IMR-90 (cell line): Measurements from ENCODE around the gene COQ6. TPM values are rescaled to one million over a fixed set of nuclear protein-coding genes. Genes with fewer than 3 reads are reported as not detected.

Experiments
- ATAC-seq: fragments of 200-7000 bp; cut with Tn5 transposase; 2 replicates; pipeline ENCODE4 v1.9.1; 2020; ENCODE audit warnings: low read depth, mild to moderate bottlenecking, moderate library complexity
- BruUV-seq: library from RNA; stranded (reverse); fragments of 400-500 nt; replicated peaks from 2 replicates; lab custom pipeline; 2021; lab: Mats Ljungman, UMichigan
- CTCF ChIA-PET: fragments of 300-600 bp; formaldehyde crosslinking; extraction: SDS; loops from one replicate; lab custom pipeline; 2021; ENCODE audit warnings: antibody characterized with exemption; lab: Yijun Ruan, JAX
- POLR2A ChIA-PET: fragments of 300-600 bp; sonication (Branson Sonifier 250); formaldehyde crosslinking; loops from one replicate; lab custom pipeline; 2022; ENCODE audit warnings: antibody characterized with exemption; ENCODE audit not compliant: unreplicated experiment; lab: Charles Lee
- DNase-seq: peaks from one replicate; pipeline ENCODE4 v3.0.0; 2013
- H2AFZ ChIP-seq: replicated peaks from 2 replicates; pipeline ENCODE3; 2013; ENCODE audit warnings: low read length, mild to moderate bottlenecking; ENCODE audit not compliant: poor library complexity
- H2AK5ac ChIP-seq: 2 replicates; pipeline ENCODE4 v1.6.1; 2013; ENCODE audit warnings: low read depth, low read length, inconsistent platforms
- H2AK9ac ChIP-seq: replicated peaks from 2 replicates; pipeline ENCODE3; 2013; ENCODE audit warnings: mild to moderate bottlenecking, low read depth, low read length, moderate library complexity; ENCODE audit not compliant: poor library complexity
- H2BK120ac ChIP-seq: 2 replicates; pipeline ENCODE4 v1.6.1; 2013; ENCODE audit warnings: low read depth, low read length, inconsistent platforms
- H2BK15ac ChIP-seq: 3 replicates; pipeline ENCODE4 v1.6.1; 2013; ENCODE audit warnings: low read depth, low read length, inconsistent platforms
- H2BK20ac ChIP-seq: 2 replicates; pipeline ENCODE4 v1.6.1; 2013; ENCODE audit warnings: low read depth, mild to moderate bottlenecking, inconsistent platforms, low read length, moderate library complexity
- H2BK5ac ChIP-seq: 2 replicates; pipeline ENCODE4 v1.6.1; 2013; ENCODE audit warnings: mild to moderate bottlenecking, low read depth, low read length, inconsistent platforms; ENCODE audit not compliant: poor library complexity, severe bottlenecking
- H3K14ac ChIP-seq: replicated peaks from 2 replicates; pipeline ENCODE4 v1.6.1; 2013; ENCODE audit warnings: low read depth, low read length, inconsistent platforms
- H3K18ac ChIP-seq: 2 replicates; pipeline ENCODE4 v1.6.1; 2013; ENCODE audit warnings: low read depth, low read length, control low read depth
- H3K23ac ChIP-seq: 2 replicates; pipeline ENCODE4 v1.6.1; 2013; ENCODE audit warnings: low read depth, low read length, inconsistent platforms
- H3K27ac ChIP-seq: 2 replicates; pipeline ENCODE4 v1.5.1; 2013; ENCODE audit warnings: mild to moderate bottlenecking, control low read depth, low read length; ENCODE audit not compliant: insufficient read depth
- H3K27me3 ChIP-seq: 2 replicates; pipeline ENCODE4 v1.6.1; 2013; ENCODE audit warnings: low read length; ENCODE audit not compliant: control insufficient read depth, insufficient read depth
- H3K36me3 ChIP-seq: 2 replicates; pipeline ENCODE4 v1.6.1; 2013; ENCODE audit warnings: low read length, mixed read lengths; ENCODE audit not compliant: control insufficient read depth, insufficient read depth
- H3K4ac ChIP-seq: 2 replicates; pipeline ENCODE4 v1.6.1; 2013; ENCODE audit warnings: low read depth, low read length, inconsistent platforms
- H3K4me1 ChIP-seq: 2 replicates; pipeline ENCODE4 v1.6.1; 2013; ENCODE audit warnings: low read length, mixed read lengths; ENCODE audit not compliant: control insufficient read depth, insufficient read depth
- H3K4me2 ChIP-seq: 2 replicates; pipeline ENCODE4 v1.6.1; 2013; ENCODE audit warnings: low read depth, mild to moderate bottlenecking, control low read depth, low read length, moderate library complexity
- H3K4me3 ChIP-seq: 2 replicates; pipeline ENCODE4 v1.5.1; 2013; ENCODE audit warnings: low read depth, mild to moderate bottlenecking, control low read depth, low read length, moderate library complexity; ENCODE audit not compliant: insufficient read depth
- H3K56ac ChIP-seq: 2 replicates; pipeline ENCODE4 v1.6.1; 2013; ENCODE audit warnings: low read length, inconsistent platforms; ENCODE audit not compliant: insufficient read depth; ENCODE audit errors: extremely low read depth
- H3K79me1 ChIP-seq, 2 experiments: 2 replicates each; pipeline ENCODE4 v1.6.1; 2013; ENCODE audit warnings: low read length in 2 of 2, inconsistent platforms in 1 of 2, low read depth in 1 of 2
- H3K9ac ChIP-seq: 2 replicates; pipeline ENCODE4 v1.6.1; 2013; ENCODE audit warnings: low read depth, low read length, control low read depth
- H3K9me1 ChIP-seq: 2 replicates; pipeline ENCODE4 v1.6.1; 2013; ENCODE audit warnings: low read length, inconsistent platforms; ENCODE audit not compliant: insufficient read depth
- H3K9me3 ChIP-seq: 2 replicates; pipeline ENCODE4 v1.6.1; 2013; ENCODE audit warnings: low read length; ENCODE audit not compliant: control insufficient read depth, insufficient read depth
- H4K20me1 ChIP-seq: 2 replicates; pipeline ENCODE4 v1.6.1; 2013; ENCODE audit warnings: low read length, inconsistent platforms; ENCODE audit not compliant: insufficient read depth
- H4K5ac ChIP-seq: 2 replicates; pipeline ENCODE4 v1.6.1; 2013; ENCODE audit warnings: mild to moderate bottlenecking, low read depth, low read length, control low read depth
- H4K8ac ChIP-seq, 2 experiments: 2 replicates each; pipeline ENCODE4 v1.6.1; 2013; ENCODE audit warnings: low read depth in 2 of 2, low read length in 2 of 2, control low read depth in 1 of 2, inconsistent platforms in 1 of 2
- H4K91ac ChIP-seq: 2 replicates; pipeline ENCODE4 v1.6.1; 2013; ENCODE audit warnings: low read depth, low read length, inconsistent platforms; ENCODE audit not compliant: insufficient read depth
- BHLHE40 ChIP-seq: fragments of 150-350 bp; IDR thresholded peaks from 2 replicates; pipeline ENCODE4 v1.6.1; 2016; ENCODE audit warnings: mild to moderate bottlenecking, low read depth, low read length
- CEBPB ChIP-seq: IDR thresholded peaks from 2 replicates; pipeline ENCODE4 v1.6.1; 2012; ENCODE audit warnings: low read depth, low read length, improper control_type of control experiment
- CHD1 ChIP-seq: IDR thresholded peaks from 2 replicates; pipeline ENCODE4 v1.6.1; 2012; ENCODE audit warnings: low read depth, low read length, improper control_type of control experiment
- CTCF ChIP-seq: conservative IDR thresholded peaks from 2 replicates; pipeline ENCODE4 v1.5.1; 2012; ENCODE audit warnings: mild to moderate bottlenecking, low read depth, low read length, improper control_type of control experiment
- ELK1 ChIP-seq: fragments of 150-350 bp; IDR thresholded peaks from 2 replicates; pipeline ENCODE4 v1.6.1; 2016; ENCODE audit warnings: low read depth, mild to moderate bottlenecking, low read length, moderate library complexity, borderline replicate concordance
- FOS ChIP-seq: fragments of 150-350 bp; IDR thresholded peaks from 2 replicates; pipeline ENCODE4 v1.6.1; 2016; ENCODE audit warnings: low read depth, low read length
- MAFK ChIP-seq: IDR thresholded peaks from 2 replicates; pipeline ENCODE4 v1.6.1; 2012; ENCODE audit warnings: low read depth, low read length, improper control_type of control experiment
- MAZ ChIP-seq: IDR thresholded peaks from 2 replicates; pipeline ENCODE4 v1.6.1; 2012; ENCODE audit warnings: low read depth, mild to moderate bottlenecking, low read length, improper control_type of control experiment, moderate library complexity, borderline replicate concordance
- MXI1 ChIP-seq: IDR thresholded peaks from 2 replicates; pipeline ENCODE4 v1.6.1; 2012; ENCODE audit warnings: low read depth, mild to moderate bottlenecking, low read length, moderate library complexity, borderline replicate concordance
- NFE2L2 ChIP-seq: fragments of 150-350 bp; IDR thresholded peaks from 2 replicates; pipeline ENCODE4 v1.6.1; 2016; ENCODE audit warnings: low read depth, mild to moderate bottlenecking, low read length
- POLR2A ChIP-seq: IDR thresholded peaks from 2 replicates; pipeline ENCODE4 v1.6.1; 2012; ENCODE audit warnings: mild to moderate bottlenecking, low read depth, low read length
- RAD21 ChIP-seq: IDR thresholded peaks from 2 replicates; pipeline ENCODE4 v1.6.1; 2012; ENCODE audit warnings: low read length, improper control_type of control experiment
- RCOR1 ChIP-seq: IDR thresholded peaks from 2 replicates; pipeline ENCODE4 v1.6.1; 2012; ENCODE audit warnings: mild to moderate bottlenecking, low read length, improper control_type of control experiment; ENCODE audit not compliant: insufficient replicate concordance
- RFX5 ChIP-seq: IDR thresholded peaks from 2 replicates; pipeline ENCODE4 v1.8.0; 2012; ENCODE audit warnings: low read depth, mild to moderate bottlenecking, low read length, moderate library complexity
- SMC3 ChIP-seq: fragments of 150-350 bp; IDR thresholded peaks from 2 replicates; pipeline ENCODE4 v1.6.1; 2016; ENCODE audit warnings: low read depth, mild to moderate bottlenecking, antibody characterized with exemption, low read length, moderate library complexity
- WGBS, 2 experiments: methylation state at CpG; one replicate each; pipeline versions ENCODE4 v1.1.5 to v1.1.7; 2013; ENCODE audit warnings: missing lambda C conversion rate in 2 of 2; ENCODE audit not compliant: insufficient read length in 1 of 2; ENCODE audit errors: extremely low coverage in 2 of 2; 5-methylcytosine and 5-hydroxymethylcytosine counted together
- dilution Hi-C: fragments of 300-500 bp; cut with HindIII; formaldehyde crosslinking; loops from one replicate; pipeline ENCODE4 v1.14.3; 2018; ENCODE audit warnings: low sequenced_read_pairs; ENCODE audit not compliant: unreplicated experiment
- in situ Hi-C: fragments of 300-500 bp; cut with MboI; formaldehyde crosslinking; loops from 3 replicates; pipeline ENCODE4 v1.14.3; 2019; ENCODE audit warnings: low sequenced_read_pairs, inconsistent platforms, mixed read lengths
- intact Hi-C: fragments of 100-400 bp; cut with micrococcal nuclease; formaldehyde crosslinking; loops from 2 replicates; pipeline ENCODE4 v1.10.0; 2022
- polyA plus RNA-seq, 3 experiments: library from polyadenylated mRNA; depleted of rRNA; stranded (reverse); fragments of >200 nt; gene quantifications; 2 replicates each; pipeline ENCODE4 v1.2.3, GENCODE V29; 2012; ENCODE audit warnings: low replicate concordance in 1 of 3
- total RNA-seq: library from RNA; depleted of rRNA; stranded (reverse); fragments of >200 nt; gene quantifications from 2 replicates; pipeline ENCODE4 v1.2.3, GENCODE V29; 2012
- TF ChIP-seq, protein P1 (sequence below): fragments of 150-350 bp; IDR thresholded peaks from 2 replicates; pipeline ENCODE4 v1.6.1; 2017; ENCODE audit warnings: mild to moderate bottlenecking, antibody characterized with exemption, low read length, low read depth

COQ6 gene
- total and polyA plus RNA-seq, 2 of the 4 experiments (the other 2 are of a cell fraction), result 21.0 to 28.6 TPM

DNA sequence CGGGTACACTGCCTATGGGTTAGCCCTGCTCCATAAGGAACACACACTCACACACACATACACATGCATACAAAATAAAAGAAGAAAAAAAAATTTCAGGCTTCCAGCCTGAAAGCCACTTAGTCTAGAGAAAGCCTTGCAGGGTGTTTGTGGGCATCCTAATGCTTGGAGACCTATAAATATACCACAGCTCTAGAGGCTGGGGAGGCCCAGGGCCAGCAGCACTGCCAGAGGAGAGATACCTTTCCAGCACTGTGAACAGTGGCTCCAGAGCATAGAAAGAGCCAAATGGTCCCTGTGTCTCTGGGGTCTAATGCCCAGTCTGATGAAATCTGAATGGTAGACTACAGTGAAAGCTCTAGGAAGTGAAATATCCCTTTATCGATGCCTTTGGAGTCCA lies 13.1 kb upstream of the COQ6 start:
- in situ Hi-C loops, result no loop called here
- Histone ChIP-seq H4K5ac (no peak overlapping the region), H2BK5ac (no peak overlapping the region), H3K23ac (no peak overlapping the region), H3K18ac (no peak overlapping the region), H3K14ac (no peak overlapping the region), H2BK20ac (no peak overlapping the region), H3K4me1 (no peaks in the 10 kb centered on the region), H3K27ac (no peak overlapping the region), H3K4ac (no peak overlapping the region), H2AFZ (no peak overlapping the region), H3K9ac (no peak overlapping the region), H2AK9ac (no peak overlapping the region), H4K20me1 (no peaks in the 10 kb centered on the region), H3K56ac (no peak overlapping the region), H3K9me1 (no peaks in the 10 kb centered on the region), H4K8ac (no peak overlapping the region), H2BK120ac (no peak overlapping the region), H2AK5ac (no peak overlapping the region), H3K9me3 (no peaks in the 10 kb centered on the region), H3K36me3 (peaks cover 29% of the 10 kb centered on the region), H2BK15ac (no peak overlapping the region), H3K4me3 (no peak overlapping the region), H3K4me2 (no peak overlapping the region), H4K91ac (no peak overlapping the region), H3K27me3 (no peaks in the 10 kb centered on the region), H3K79me1 (no peaks in the 10 kb centered on the region; a peak in 2 of 4 replicates)
- no TSS peak for BruUV-seq
- no peak for DNase-seq
- no CpG with 5 or more reads among the region's 2 CpGs for WGBS, 2 experiments
- no peak for ATAC-seq
- TF ChIP-seq CEBPB (no peak), BHLHE40 (no peak), RAD21 (no peak), CTCF (no peak), FOS (no peak), ELK1 (no peak), SMC3 (no peak), MAZ (no peak), MAFK (no peak), NFE2L2 (no peak), RCOR1 (no peak), RFX5 (no peak), CHD1 (no peak), POLR2A (no peak), MXI1 (no peak)
- TF ChIP-seq, protein P1, sequence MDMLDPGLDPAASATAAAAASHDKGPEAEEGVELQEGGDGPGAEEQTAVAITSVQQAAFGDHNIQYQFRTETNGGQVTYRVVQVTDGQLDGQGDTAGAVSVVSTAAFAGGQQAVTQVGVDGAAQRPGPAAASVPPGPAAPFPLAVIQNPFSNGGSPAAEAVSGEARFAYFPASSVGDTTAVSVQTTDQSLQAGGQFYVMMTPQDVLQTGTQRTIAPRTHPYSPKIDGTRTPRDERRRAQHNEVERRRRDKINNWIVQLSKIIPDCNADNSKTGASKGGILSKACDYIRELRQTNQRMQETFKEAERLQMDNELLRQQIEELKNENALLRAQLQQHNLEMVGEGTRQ, result no peak
- dilution Hi-C loops, result no loop called here
- ChIA-PET POLR2A (no interaction called here), CTCF (interaction anchor here (1.3 kb wide), 1 partner anchor 9 kb away, joined by 3 read pairs; no protein-coding TSS in a partner anchor)
- intact Hi-C loops, result no loop called here
